COLO829 (cell line): ENCODE results near the gene GRIK5.
"Not testable (repeated sequence)": the region's sequence is repeated elsewhere in the genome, so short reads cannot be mapped to it uniquely, and the experiment has no call there.

Experiments used
- DNase-seq: peaks from one replicate; pipeline ENCODE4 v3.0.0; 2012; ENCODE audit warnings: low spot score

GRIK5 gene

GRCh38 chr19:42051166-42052115, 18.6 kb downstream of the GRIK5 start:
- DNase-seq = no peak

DNA sequence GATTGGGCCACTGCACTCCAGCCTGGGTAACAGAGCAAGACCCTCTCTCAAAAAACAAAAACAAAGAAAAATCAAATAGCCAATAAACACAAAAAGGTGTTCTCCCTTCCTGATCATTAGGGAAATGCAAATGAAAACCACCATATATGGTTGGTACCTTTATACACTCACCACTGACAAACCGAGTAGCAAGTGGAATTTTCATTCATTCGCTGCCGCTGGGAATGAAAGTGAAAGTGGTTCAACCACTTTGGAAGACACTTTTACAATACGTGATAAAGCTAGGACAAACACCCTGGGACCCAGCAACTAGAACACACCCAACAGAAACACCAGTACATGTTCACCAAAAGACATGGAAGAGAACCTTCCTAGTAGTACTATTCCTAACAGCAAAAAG, 21.0 kb downstream of the GRIK5 start:
- DNase-seq = peak; percentile 21

DNA sequence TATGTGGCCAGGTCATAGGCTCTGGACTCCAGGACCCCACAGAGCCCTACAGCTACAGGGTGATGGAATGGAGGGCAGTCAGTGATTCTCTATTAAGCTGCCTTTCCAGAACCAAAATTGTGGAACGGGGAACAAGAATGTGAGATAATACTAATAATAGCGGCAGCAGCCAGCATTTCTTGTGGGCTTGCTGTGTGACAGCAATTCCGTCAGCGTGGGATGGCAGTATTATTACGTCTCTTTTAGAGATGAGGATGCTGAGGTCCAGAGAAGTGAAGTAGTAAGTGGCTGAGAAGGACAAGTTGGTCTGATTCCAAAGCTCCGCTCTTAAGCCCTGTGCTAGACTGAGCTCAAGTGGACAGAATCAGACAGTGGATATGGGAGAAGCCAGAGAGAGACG, 24.4 kb downstream of the GRIK5 start:
- DNase-seq = no peak

DNA sequence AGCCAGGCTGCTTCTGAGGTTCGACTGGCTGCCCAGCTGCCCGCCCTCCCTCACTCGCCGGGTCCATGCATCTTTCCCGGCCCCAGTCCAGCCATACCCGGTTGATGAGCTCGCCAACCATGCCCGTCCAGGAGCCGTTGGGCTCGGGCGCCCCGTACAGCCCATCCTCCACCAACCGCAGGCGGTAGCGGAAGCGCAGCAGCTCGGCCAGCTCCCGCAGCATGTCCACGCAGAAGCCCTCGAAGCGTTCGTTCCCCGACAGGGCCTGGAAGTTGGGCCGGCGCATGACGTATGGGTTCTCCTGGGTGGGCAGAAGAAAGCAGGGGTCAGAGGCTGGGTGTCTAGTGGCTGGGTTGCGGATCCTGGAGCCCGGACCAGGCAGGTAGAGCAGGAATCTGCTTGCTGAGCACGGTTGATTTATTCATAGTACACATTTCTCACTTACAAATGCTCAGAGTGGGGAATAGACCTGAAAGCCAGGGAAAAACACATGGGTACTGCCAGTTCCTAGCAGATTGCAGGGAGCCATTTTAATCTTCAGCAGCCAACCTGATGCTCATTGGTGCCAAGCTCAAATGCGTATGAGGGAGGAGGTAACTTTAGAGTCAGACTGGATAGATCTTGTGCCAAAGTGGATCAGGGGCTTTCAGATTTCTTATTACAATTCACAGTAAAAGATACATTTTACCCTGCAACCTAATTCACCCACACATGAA, 27.4 kb downstream of the GRIK5 start:
- no peak for DNase-seq

DNA sequence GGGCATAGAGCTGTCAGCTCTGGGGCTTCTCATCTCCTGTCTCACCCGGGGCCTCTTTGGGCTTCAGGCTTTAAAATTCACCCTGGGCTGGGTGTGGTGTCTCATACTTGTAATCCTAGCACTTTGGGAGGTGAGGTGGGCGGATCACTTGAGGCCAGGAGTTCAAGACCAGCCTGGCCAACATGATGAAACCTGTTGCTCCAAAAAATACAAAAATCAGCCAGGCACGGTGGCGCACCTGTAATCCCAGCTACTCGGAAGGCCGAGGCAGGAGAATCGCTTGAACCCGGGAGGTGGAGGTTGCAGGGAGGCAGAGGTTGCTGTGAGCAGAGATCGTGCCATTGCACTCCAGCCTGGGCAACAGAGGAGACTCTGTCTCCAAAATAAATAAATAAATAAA, 29.5 kb downstream of the GRIK5 start:
- DNase-seq = not testable (repeated sequence)

- no peak for DNase-seq
Observed at GRCh38 chr19:42040031-42040430, 30.0 kb downstream of the GRIK5 start.

DNA sequence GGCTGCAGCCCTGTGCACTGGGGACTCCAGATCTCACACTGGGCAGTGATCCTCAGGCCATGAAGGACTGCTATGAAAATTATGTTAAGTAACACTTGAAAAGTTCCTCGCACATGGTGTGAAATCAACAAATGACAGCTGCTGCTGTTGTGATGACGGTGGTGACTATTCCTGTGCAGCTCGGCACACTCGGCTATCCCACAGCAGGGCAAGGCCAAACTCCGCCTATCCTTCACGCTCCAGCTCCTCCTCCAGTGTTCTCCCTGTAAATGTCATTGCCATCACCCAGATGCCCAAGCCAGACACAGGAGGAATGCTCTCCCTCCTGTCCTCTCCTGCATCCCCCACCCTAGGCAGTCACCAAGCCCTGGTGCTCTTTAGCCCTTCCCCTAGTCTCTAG, 31.3 kb downstream of the GRIK5 start:
- DNase-seq = no peak

- DNase-seq = no peak
Observed at GRCh38 chr19:42037649-42038048, 32.4 kb downstream of the GRIK5 start.

DNA sequence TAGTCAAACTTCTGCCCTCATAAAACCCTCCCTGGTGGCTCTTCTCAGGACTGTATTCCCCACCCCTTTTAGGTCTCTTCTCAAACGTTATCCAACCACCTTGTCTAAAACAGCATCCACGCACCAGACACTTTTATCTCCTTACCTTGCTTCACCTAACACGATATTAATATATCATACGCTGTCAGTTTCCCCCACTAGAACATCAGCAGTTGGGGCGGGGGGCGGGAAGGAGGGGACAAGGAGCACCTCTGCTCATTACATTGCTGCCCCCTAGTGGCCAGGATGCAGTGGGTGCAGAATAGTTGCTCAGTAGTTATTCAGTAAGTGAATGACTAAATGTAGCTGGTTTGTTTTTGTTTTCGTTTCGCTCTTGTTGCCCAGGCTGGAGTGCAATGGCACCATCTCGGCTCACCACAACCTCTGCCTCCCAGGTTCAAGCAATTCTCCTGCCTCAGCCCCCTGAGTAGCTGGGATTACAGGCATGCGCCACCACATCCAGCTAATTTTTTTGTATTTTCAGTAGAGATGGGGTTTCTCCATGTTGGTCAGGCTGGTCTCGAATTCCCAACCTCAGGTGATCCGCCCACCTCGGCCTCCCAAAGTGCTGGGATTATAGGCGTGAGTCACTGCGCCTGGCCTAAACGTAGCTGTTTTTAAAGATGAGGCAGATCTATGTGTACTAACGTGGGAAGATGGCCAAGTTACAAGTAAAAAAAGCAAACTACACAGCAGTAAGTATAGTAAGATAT, 35.2 kb downstream of the GRIK5 start:
- peak; percentile 88 for DNase-seq

GRCh38 chr19:42033413-42033812, 36.6 kb downstream of the GRIK5 start:
- DNase-seq = no peak

GRCh38 chr19:42032431-42032830, 37.6 kb downstream of the GRIK5 start:
- DNase-seq = peak; percentile 99

DNA sequence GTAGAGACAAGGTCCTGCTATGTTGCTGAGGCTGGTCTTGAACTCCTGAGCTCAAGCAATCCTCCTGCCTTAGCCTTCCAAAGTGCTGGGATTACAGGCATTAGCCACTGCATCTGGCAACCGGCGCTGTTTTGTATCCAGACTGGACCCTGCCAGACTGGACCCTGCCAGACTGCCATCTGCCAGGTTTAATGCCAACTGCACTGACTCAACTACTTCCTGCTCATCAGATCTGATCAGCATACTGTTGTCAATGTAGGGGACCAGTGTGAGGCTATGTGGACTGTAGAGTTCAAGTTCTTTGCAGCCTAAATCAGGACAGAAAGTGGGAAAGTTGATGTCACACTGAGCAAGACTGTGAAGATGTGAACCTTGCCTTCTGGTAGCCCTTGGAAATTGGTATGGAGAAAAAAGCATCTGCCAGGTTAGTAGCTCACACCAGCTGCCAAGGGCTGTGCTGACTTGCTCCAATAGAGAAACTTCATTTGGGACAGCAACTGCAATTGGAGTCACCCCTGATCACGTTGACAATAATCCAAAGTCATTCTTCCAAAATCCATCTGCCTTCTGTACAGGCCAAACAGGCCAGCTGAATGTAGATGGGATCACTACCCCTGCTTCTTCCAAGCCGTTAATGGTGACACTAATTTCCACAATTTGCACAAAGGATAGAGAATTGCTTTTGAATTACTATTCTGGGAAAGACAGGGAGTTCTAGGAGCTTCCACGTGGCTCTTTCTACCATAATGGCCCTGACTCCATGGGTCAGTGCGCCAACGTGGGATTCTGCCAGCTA, 39.2 kb downstream of the GRIK5 start:
- DNase-seq = no peak

DNA sequence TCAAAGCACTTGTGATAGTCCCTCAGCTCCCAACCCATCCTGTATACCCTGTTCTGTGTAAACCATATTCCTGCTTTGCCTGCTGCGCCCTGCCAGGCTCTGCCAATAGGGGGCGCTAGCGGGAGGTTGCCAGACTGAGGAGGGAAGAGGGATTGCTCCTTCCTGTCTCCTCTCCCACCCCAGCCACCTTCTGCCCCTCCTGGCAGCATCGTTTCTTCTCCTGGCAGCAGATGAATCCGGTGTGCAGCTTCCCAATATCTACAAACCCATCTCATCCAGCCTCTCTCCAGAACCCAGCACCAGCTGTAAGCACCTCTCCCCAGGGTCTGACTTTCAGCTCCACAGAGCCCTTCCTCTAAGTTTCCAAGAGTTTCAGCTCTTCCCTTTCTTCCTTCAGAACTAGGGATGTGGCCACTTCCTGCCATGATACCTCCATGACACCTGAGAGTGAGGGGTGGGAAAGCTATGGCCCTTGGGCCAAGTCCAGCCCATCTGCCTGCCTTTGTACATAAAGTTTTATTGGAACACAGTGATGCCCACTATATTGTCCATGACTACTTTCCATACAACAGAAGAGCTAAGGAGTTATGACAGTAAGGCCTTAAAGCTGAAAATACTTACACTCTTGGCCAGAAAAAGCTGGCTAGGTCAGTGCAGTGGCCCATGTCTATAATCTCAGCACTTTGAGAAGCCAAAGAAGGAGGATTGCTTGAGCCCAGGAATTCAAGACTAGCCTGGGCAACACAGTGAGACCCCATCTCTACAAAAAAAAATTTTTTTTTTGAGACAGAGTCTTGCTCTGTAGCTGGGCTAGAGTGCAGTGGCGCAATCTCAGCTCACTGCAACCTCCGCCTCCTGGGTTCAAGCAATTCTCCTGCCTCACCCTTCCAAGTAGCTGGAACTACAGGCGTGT, 41.4 kb downstream of the GRIK5 start:
- DNase-seq = no peak

GRCh38 chr19:42024622-42025111, 45.3 kb downstream of the GRIK5 start:
- no peak for DNase-seq

DNA sequence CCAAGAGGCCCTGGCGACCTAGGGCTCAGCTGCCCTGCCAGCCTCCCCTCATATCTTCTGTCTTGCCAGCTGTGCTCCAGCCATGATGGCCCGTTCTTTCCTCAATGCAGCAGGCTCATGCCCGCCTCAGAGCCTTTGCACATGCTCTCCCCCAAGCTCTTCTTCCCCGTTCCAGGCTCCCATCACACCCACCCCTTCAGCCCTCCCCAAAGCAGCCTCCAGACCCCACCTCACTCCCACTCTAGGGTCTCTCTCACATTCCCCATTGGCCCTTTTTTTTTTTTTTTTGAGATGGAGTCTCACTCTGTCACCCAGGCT, 46.1 kb downstream of the GRIK5 start:
- DNase-seq = no peak

DNA sequence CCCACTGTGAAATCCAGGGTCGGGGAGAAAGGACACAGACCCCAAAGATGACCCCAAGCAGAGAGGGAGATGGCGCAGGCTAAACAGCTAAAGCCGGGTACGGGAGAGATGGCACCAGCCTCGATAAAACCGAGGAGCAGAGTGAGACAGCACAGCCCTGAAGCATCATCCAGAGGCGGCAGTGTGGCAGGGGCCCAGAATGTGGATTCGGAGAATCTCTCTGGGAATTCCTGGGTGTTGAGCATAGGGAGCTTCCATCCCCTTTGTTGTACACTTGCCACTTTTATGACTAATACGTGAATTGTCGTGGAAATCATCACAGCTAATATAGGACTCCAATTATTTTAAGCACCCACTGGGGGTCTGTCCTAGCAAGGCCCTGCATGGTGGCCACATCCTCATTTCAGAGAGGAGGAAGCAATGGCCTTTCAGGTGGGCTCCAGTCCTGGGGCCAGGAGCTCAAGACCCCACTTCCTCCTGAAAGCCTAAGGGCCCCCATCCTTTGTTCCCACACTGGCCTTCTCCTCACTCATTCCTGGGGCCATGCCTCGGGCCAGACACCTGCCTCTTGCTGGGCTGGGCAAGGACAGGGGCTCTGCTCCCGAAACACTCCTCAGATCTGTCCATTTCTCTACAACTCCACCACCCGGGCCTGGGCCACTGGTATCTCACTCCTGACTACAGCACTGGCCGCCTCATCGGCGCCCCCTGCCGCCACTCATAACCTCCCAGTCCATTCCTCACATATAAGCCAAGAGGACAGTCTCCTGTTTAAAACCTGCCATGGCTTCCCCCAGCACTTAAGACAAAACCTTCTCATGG, 46.7 kb downstream of the GRIK5 start:
- DNase-seq = no peak

DNA sequence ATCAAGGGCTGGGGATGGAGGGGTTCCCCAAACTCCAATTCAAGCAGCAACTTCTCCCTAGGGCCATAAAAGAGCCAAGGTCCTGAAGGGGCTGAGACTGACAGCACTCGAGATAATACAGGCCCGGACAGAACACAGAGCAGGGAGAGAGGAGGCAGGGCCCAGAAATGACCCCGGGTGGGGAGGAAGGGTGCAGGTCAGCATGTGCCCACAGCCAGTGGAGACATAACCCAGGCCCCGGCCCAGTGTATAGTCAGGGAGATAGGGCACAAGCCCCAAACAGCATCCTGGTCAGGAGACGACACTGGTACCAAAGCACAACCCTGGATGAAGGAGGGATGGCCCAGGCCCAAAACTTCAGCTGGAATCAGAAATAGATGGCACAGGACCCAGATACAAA, 47.4 kb downstream of the GRIK5 start:
- no peak for DNase-seq

- DNase-seq = no peak
Observed at GRCh38 chr19:42021185-42021584, 48.8 kb downstream of the GRIK5 start.

- no peak for DNase-seq
Observed at GRCh38 chr19:42018503-42019193, 51.4 kb downstream of the GRIK5 start.
